Activated T-cell treated with anti-CD3 and anti-CD28 coated beads for 48 hours (primary cell): Measurements from ENCODE around the gene CRACDL.

ENCODE experiments used
- DNase-seq: peaks from one replicate; pipeline ENCODE4 v3.0.0-alpha.2; 2020; ENCODE audit warnings: low read depth

Gene CRACDL

DNA sequence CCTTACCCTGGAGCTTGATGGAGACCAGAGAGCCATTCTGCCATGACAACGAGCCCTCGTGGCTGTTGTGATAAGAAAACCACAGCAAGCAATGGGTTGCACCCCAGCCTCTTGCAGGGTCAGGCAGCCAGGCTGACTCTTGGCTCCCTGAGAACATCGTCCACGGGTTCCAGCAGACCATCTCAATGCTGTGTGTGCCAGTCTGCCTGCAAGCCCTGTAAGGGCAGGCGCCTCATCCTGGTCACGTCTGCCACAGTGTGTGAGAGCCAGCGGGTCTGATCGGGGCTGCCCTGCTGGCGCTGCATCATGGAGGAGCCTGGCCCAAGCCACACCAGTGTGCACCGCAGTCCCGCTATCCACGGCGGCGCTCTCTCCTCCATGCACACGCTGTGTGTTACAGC is 134.1 kb downstream of the CRACDL start:
- DNase-seq: no peak

GRCh38 chr2:98801286-98801685 is 134.7 kb downstream of the CRACDL start:
- no peak for DNase-seq

- DNase-seq: no peak
Observed at GRCh38 chr2:98800330-98801064, 135.5 kb downstream of the CRACDL start.

- DNase-seq: no peak
Observed at GRCh38 chr2:98799375-98800329, 136.4 kb downstream of the CRACDL start.

- no peak for DNase-seq
Observed at GRCh38 chr2:98796775-98797544, 139.1 kb downstream of the CRACDL start.

DNA sequence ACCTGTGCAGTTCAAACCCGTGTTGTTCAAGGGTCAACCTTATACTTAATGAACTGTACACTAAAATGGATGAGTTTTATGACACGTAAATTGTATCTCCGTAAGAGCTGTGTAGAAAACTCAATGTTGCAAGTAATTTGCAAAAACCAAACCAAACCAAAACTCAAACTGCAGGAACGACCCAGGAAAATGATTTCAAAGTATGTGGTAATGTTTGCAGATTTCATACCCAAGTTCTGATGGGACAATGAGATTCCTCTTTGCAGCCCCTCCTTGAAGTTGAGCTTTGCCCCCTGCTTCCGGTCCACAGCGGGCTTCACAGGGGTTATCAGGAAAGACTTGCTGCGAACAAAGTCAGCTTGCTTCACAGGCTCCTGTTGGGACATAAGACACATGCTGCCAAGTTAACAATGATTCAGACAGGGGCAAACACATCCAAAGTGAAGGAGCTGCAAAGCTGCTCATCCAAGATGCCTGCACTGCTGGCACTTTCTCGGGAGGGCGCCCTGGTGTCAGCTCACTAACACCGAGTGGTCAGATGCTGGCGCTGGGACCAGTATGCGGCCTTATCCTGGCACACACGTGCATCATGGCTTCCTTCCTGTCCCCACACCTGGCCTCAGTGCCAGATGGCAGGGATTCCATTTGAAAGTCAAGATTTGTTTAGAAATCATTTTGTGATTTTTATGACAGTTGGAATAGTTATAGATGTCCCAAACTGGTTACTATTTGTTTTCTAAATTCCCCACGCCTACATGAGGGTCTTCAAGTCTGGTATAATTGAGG is 139.9 kb downstream of the CRACDL start:
- no peak for DNase-seq

- DNase-seq: no peak
Observed at GRCh38 chr2:98793897-98794830, 141.9 kb downstream of the CRACDL start.

GRCh38 chr2:98793275-98793674 is 142.8 kb downstream of the CRACDL start:
- DNase-seq: no peak

DNA sequence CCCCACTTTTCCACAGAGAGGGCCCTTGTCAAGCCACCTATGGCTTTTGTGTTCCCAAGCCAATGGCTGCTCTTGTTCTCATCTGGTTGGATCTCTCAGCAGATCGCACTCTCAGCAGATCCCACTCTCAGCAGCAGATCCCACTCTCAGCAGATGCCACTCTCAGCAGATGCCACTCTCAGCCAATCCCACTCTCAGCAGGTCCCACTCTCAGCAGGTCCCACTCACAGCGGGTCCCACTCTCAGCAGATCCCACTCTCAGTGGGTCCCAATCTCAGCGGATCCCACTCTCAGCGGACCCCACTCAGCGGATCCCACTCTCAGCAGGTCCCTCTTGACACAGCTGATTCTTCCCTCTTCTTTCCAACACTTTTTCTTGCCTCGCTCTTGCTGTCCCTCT is 145.8 kb downstream of the CRACDL start:
- no peak for DNase-seq

GRCh38 chr2:98787700-98788099 is 148.3 kb downstream of the CRACDL start:
- DNase-seq: no peak

DNA sequence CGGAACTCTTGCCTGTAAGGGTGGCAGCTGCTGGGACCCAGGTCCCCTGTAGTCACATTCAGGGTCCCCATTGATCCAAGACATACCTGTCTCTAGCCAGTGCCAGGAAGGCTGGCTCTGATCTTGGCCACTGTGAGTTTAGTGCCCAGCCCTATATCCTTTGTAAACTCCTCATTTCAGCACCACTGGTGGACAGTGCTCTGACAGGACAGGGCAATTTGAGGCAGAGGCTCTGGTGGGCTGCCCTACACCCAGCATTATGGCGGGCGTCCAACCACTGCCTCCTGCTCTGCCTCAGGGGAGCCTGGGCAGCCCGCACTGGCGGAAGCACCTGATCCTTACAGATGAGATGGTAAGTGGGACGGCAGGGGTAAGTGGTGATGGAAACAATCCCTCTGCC is 149.8 kb downstream of the CRACDL start:
- DNase-seq: no peak

GRCh38 chr2:98782570-98782969 is 153.5 kb downstream of the CRACDL start:
- DNase-seq: no peak

DNA sequence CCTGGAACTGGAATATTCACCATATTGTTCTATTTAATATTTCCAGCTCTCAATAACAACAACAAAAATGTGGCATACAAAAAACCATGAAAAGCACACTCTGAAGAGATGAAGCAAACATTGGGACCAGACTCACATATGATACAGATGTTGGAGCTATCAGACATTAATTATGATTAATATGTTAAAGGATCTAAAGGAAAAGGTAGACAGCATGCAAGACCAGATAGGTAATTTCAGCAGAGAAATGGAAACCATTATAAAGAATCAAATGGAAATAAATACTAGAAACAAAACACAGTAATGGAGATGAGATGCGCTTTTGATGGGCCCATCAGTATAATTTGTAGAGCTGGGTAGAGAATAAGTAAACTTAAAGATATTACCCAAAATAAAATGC is 154.2 kb downstream of the CRACDL start:
- no peak for DNase-seq

- no peak for DNase-seq
Observed at GRCh38 chr2:98778741-98779483, 157.1 kb downstream of the CRACDL start.

DNA sequence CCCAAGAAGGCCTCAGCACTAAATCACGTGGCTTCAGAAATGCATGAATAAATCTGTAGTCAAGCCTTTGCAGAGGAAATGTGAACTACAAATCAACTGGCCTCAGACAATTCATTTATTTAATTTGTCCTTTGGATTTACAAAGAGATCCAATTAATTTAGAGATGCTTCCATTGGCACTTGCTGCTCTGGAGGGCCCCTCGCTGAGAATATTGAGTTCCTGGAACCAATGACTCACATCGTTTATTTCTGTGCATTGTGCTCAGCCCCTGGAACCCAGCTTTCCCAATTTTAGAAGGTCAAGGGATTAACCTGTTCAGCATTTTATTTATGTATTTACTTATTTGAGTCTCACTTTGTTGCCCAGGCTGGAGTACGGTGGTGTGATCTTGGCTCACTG is 157.9 kb downstream of the CRACDL start:
- DNase-seq: no peak

DNA sequence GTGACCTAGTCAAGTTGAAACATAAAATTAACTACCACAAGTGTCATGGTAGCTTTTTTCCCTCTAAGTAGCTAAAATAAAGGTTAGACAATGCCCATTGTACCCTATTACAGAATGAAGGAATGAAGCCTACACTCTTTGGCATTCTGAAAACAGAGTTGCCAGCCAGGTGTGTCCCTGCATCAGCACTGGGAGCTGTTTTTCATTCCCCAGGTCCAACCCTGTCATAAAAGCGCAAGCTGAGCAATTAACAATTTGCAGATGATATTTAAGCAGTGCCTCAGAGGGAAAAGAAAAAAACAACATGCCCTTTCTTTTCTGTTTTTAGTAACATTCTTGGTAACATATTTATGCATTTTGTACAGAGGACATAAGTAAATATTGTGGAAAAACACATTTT is 158.3 kb downstream of the CRACDL start:
- no peak for DNase-seq

DNA sequence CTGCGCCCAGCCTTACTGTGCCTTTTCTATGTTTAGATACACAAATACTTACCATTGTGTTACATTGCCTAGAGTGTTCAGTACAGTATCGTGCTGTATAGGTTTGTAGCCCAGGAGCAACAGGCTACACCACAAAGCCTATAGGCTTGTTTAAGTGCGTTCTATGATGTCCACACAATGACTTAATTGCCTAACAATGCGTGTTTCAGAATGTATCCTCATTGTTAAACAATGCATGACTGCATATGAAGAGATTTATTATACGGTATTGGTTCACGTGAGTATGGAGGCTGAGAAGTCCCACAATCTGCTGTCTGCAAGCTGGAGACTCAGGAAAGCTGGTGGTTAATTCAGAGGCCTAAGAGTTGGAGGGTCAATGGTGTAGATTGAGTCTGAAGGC is 158.9 kb downstream of the CRACDL start:
- no peak for DNase-seq

- DNase-seq: no peak
Observed at GRCh38 chr2:98776136-98776535, 159.9 kb downstream of the CRACDL start.

- no peak for DNase-seq
Observed at GRCh38 chr2:98775146-98775986, 160.7 kb downstream of the CRACDL start.
